ENCODE data around the gene DTNBP1. TPM values are rescaled to one million over a fixed set of nuclear protein-coding genes. Genes with fewer than 3 reads are reported as not detected.

The DTNBP1 gene
- total RNA-seq, 2 experiments from 2014 or later, result 9.8 to 28.0 TPM

- ChIA-PET POLR2A (no interaction called here), CTCF (ENCODE audit: unreplicated experiment) (no interaction called here)
- no peaks in the 10 kb centered on the region for H3K79me2 ChIP-seq (ENCODE audit: insufficient read depth, low read depth, low read length)
- peaks cover 8% of the 10 kb centered on the region for H3K4me1 ChIP-seq (ENCODE audit: insufficient read depth, low read length, poor library complexity, severe bottlenecking)
- H3K36me3 ChIP-seq (ENCODE audit: insufficient read depth, low read length), result 0 out of 2 replicates have a peak, but pooled peaks cover 6% of the 10 kb centered on the region
- H3K9me2 ChIP-seq (ENCODE audit: insufficient read depth, low read length), result no peaks in the 10 kb centered on the region
- no peak overlapping the region for H2AFZ ChIP-seq (ENCODE audit: low read length)
- H3K27ac ChIP-seq (ENCODE audit: low read depth, low read length, poor library complexity, severe bottlenecking), result no peak overlapping the region
- H3K4me2 ChIP-seq (ENCODE audit: low read length), result no peak overlapping the region
- no peaks in the 10 kb centered on the region for H4K20me1 ChIP-seq (ENCODE audit: insufficient read depth, low read length)
- H3K4me3 ChIP-seq (ENCODE audit: low read depth, low read length, poor library complexity, severe bottlenecking), result no peak overlapping the region
- DNase-seq (ENCODE audit: low spot score), result no peak
- no TSS peak for BruUV-seq (replicated peaks)
- intact Hi-C loops (cut with micrococcal nuclease; ENCODE audit: unreplicated experiment), result no loop called here
- TF ChIP-seq, protein P1, sequence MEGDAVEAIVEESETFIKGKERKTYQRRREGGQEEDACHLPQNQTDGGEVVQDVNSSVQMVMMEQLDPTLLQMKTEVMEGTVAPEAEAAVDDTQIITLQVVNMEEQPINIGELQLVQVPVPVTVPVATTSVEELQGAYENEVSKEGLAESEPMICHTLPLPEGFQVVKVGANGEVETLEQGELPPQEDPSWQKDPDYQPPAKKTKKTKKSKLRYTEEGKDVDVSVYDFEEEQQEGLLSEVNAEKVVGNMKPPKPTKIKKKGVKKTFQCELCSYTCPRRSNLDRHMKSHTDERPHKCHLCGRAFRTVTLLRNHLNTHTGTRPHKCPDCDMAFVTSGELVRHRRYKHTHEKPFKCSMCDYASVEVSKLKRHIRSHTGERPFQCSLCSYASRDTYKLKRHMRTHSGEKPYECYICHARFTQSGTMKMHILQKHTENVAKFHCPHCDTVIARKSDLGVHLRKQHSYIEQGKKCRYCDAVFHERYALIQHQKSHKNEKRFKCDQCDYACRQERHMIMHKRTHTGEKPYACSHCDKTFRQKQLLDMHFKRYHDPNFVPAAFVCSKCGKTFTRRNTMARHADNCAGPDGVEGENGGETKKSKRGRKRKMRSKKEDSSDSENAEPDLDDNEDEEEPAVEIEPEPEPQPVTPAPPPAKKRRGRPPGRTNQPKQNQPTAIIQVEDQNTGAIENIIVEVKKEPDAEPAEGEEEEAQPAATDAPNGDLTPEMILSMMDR (conservative IDR thresholded peaks at IDR 0.05; ENCODE audit: low read length), result no peak
- no peak for TF ChIP-seq EZH2phosphoT487 (IDR thresholded peaks at IDR 0.05; ENCODE audit: borderline replicate concordance, low read depth, low read length)
- H3K9me3 ChIP-seq (ENCODE audit: low read length), result no peaks in the 10 kb centered on the region
These were observed 185.1 kb downstream of the DTNBP1 start for GRCh38 chr6:15477746-15478145.

- Histone ChIP-seq H3K9me2 (ENCODE audit: insufficient read depth, low read length) (no peaks in the 10 kb centered on the region), H3K79me2 (ENCODE audit: insufficient read depth, low read depth, low read length) (no peaks in the 10 kb centered on the region), H2AFZ (ENCODE audit: low read length) (no peak overlapping the region), H3K27ac (ENCODE audit: low read depth, low read length, poor library complexity, severe bottlenecking) (no peak overlapping the region), H3K9me3 (ENCODE audit: low read length) (no peaks in the 10 kb centered on the region), H4K20me1 (ENCODE audit: insufficient read depth, low read length) (no peaks in the 10 kb centered on the region), H3K36me3 (ENCODE audit: insufficient read depth, low read length) (0 out of 2 replicates have a peak, but pooled peaks cover 6% of the 10 kb centered on the region), H3K4me3 (ENCODE audit: low read depth, low read length, poor library complexity, severe bottlenecking) (no peak overlapping the region), H3K4me1 (ENCODE audit: insufficient read depth, low read length, poor library complexity, severe bottlenecking) (peaks cover 8% of the 10 kb centered on the region), H3K4me2 (ENCODE audit: low read length) (no peak overlapping the region)
- CTCF ChIA-PET (ENCODE audit: unreplicated experiment), result no interaction called here
- intact Hi-C loops (cut with micrococcal nuclease; ENCODE audit: unreplicated experiment), result no loop called here
- POLR2A ChIA-PET, result interaction anchor here (0.5 to 0.6 kb wide), 3 partner anchors 89 to 1309 kb away, joined by 3 to 4 read pairs (median 4); no protein-coding TSS in a partner anchor
- TF ChIP-seq, protein P1 (conservative IDR thresholded peaks at IDR 0.05; ENCODE audit: low read length), result no peak
- TF ChIP-seq EZH2phosphoT487 (IDR thresholded peaks at IDR 0.05; ENCODE audit: borderline replicate concordance, low read depth, low read length), result no peak
- DNase-seq (ENCODE audit: low spot score), result no peak
- no TSS peak for BruUV-seq (replicated peaks)
These were observed 186.0 kb downstream of the DTNBP1 start for GRCh38 chr6:15476631-15477380.

DNA sequence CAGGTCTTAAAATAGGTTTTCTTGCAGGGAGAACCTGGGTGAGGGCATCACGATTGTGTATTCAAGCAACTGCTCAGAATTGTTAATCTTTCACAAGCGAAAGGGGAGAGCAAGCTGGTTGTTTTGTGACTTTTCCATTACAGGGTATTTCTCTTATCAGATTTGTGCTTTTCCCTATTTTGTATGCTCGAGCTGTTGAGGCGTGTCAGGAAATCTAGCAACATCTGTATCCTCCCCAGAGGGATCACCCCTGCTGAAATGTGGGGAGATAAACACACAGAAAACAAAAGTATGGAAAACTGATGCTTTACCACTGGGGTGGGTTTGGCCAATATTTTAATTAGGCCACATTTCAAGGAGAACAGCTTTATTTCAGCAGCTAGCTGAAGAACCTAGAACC, 187.0 kb downstream of the DTNBP1 start:
- no peaks in the 10 kb centered on the region for H3K79me2 ChIP-seq (ENCODE audit: insufficient read depth, low read depth, low read length)
- H3K27ac ChIP-seq (ENCODE audit: low read depth, low read length, poor library complexity, severe bottlenecking), result no peak overlapping the region
- TF ChIP-seq, protein P1 (conservative IDR thresholded peaks at IDR 0.05; ENCODE audit: low read length), result no peak
- TF ChIP-seq EZH2phosphoT487 (IDR thresholded peaks at IDR 0.05; ENCODE audit: borderline replicate concordance, low read depth, low read length), result no peak
- no peaks in the 10 kb centered on the region for H3K9me2 ChIP-seq (ENCODE audit: insufficient read depth, low read length)
- CTCF ChIA-PET (ENCODE audit: unreplicated experiment), result no interaction called here
- intact Hi-C loops (cut with micrococcal nuclease; ENCODE audit: unreplicated experiment), result no loop called here
- no peak overlapping the region for H3K4me2 ChIP-seq (ENCODE audit: low read length)
- no peaks in the 10 kb centered on the region for H3K9me3 ChIP-seq (ENCODE audit: low read length)
- H2AFZ ChIP-seq (ENCODE audit: low read length), result no peak overlapping the region
- no TSS peak for BruUV-seq (replicated peaks)
- POLR2A ChIA-PET, result interaction anchor here (0.6 to 1.0 kb wide), 3 partner anchors 9 to 471 kb away, joined by 3 to 5 read pairs (median 4); no protein-coding TSS in a partner anchor
- no peak for DNase-seq (ENCODE audit: low spot score)
- H3K4me3 ChIP-seq (ENCODE audit: low read depth, low read length, poor library complexity, severe bottlenecking), result no peak overlapping the region
- H3K4me1 ChIP-seq (ENCODE audit: insufficient read depth, low read length, poor library complexity, severe bottlenecking), result peaks cover 8% of the 10 kb centered on the region
- H4K20me1 ChIP-seq (ENCODE audit: insufficient read depth, low read length), result no peaks in the 10 kb centered on the region
- H3K36me3 ChIP-seq (ENCODE audit: insufficient read depth, low read length), result 0 out of 2 replicates have a peak, but pooled peaks cover 6% of the 10 kb centered on the region

Measured in OCI-LY7 (cell line).